HG03159 (cell line): ENCODE measurements around the gene DISP3.

Experiments
- ATAC-seq: cut with Tn5 transposase; IDR thresholded peaks from one replicate; pipeline ENCODE4 v1.9.1; 2021; ENCODE audit warnings: mild to moderate bottlenecking, moderate library complexity; ENCODE audit not compliant: unreplicated experiment

DISP3 gene

DNA sequence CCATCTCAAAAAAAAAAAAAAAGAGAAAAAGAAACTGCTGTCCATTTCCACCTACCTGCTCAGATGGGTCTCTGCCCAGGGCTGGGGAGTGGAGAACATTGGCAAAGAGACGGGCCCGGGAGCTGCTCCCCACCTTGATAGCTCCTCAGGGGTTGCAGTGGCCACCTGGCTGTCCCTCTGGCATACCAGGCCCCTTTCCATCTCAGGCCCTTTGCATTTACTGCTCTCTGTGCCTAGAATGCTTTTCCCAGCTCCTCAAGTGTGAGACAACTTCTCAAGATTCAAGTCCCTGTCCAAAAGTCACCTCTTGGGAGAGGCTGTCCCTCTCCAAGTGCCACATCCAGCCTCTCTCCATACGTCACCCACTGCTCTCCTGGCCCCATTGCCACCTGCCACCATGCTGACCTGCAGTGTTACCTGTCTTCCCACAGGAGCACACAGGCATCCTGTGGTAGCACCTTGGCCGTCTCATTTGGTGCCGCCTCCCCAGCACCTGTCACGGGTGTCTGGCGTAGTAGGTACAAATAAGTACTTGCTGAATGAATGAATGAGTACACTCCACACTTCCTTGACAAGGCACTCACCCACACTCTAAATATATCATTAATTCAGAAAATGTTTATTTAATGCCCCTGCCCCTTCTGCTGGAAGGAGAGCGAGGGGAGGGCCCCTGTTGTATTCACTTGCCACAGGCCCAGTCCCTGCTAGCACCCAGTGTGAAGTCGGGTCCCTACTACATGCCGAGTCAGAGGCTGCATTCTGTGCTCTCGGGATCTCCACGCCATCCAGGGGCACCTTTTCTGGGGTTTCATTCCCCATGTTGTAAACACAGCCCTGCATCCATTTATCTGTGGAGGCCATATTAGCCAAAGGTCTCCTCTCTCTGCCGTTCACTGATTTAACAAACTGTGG lies 48.8 kb downstream of the DISP3 start:
- no peak for ATAC-seq

DNA sequence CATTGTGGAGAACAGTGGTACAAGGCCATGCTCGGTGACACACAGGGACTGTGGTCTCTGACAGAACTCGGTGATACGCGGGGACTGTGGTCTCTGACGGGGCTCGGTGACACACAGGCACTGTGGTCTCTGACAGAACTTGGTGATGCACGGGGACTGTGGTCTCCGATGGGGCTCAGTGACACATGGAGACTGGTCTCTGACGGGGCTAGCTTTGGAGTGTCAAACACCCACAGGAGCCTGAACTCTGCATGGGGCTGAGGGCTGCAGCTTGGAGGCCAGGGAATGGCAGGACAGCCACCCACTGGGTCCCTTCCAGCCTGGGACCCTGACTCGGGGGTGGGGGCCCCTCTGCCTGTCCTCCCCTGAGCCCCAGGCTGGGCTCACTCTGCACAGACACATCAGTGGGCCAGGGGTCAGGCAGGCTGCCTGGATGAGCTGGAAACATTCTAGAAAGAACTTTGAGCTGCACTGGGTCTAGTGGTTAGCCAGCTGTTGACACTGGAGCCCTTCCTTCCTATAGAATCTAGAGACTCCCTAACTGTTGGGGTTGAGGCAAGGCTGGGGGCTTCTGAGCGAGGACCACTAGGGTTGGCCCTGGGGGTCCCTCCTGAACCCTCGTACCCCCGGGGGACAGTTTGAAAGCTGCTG lies 49.8 kb downstream of the DISP3 start:
- ATAC-seq, result no peak

DNA sequence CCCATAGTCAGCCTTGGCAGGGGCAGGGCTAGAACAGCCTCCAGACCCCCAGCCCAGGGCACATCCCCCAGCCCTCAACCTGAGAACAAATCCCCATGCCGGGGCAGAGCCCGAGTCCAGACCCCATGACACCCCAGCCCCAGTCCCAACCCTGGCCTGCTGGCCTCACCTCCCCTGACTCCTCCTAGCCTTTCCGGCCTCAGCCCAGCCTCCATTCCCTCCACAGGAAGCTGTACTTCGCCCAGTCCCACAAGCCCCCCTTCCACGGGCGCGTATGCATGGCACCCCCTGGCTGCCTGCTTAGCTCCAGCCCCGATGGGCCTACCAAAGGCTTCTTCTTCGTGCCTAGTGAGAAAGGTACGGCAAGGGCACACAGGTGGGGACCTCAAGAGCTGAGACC lies 50.4 kb downstream of the DISP3 start:
- ATAC-seq, result no peak

DNA sequence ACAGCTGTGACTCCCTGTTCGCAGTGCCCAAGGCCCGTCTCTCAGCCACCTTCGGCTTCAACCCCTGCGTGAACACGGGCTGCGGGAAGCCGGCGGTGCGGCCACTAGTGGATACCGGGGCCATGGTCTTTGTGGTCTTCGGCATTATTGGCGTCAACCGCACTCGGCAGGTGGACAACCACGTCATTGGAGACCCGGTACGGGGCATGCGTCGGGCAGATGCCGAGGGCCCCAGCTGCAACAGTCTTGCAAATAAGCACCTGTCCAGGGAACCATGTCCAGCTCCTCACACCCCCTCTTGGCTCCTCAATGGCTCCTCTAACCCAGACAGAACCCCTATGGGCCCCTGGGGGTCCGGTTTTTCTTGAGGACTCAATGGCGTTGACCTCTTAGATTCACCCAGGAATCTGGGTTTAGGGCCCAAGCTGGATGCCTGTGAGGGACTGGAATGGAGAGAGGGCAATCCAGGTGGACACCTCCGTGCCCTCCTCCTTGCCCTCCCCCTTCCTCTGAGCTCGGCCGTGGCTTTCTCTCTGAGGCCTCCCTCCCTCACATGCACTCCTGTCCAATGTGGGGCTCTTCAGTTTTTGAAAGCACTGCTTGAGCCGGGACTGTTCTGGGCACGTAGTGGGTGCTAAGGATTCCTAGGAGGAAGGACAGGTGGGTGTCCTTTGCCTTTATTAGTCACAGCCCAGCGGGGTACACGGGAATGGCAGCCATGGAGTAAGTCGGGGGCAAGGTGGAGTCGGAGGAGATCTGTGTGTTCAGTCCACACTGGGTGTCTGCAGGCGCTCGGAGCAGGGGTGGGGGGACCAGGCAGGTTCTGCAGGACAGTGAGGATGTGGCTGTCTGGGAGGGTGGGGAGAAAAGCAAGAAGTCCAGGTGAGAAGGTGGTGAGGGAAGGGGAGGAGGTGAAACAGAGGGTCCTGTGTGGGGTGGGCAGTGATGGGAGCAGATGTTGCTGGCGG lies 51.1 kb downstream of the DISP3 start:
- no peak for ATAC-seq

DNA sequence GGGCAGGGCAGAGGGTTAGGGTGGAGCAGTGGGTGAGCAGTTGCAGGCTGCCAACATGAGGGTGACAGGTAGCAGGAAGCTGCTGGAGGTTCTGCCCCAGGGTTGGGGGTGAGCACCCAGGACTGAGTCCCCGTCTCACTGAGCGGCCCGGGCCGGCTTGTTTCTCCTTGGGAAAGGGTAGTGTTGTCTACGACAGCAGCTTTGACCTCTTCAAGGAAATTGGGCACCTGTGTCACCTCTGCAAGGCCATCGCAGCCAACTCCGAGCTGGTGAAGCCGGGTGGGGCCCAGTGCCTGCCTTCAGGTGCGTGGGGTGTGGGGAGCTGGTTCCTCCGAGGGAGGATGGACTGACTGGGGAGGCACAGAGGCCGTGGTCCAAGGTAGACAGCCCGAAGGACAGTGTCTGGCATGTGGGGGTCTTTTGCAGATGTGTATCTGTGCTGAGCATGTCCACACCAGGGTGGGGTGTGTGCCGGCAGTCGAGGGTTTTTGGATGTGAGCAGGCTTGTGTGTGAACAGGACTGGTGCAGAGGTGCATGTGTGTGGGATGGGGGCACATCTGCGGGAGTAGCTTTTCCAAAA lies 51.9 kb downstream of the DISP3 start:
- ATAC-seq, result no peak

DNA sequence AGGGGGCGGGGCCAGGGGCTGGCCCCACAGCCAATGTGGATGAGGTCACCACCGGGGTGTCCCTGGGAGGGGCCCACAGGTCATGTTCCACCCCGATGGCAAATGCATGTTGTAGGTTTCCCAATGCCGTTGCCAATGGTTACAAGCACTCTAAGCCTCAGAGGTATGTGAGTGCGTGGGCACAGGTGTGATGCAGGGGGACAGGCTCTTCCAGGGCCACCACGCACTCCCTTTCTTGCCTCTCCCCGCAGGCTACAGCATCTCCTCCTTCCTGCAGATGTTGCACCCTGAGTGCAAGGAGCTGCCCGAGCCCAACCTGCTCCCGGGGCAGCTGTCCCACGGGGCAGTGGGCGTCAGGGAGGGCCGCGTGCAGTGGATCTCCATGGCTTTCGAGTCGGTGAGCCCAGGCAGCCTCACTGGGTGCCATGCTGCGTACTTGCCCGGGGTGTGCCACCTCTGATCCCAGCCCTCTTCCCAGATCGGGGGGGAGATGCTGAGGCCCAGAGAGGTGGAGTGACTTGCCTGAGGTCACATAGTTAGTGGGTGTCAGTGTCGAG lies 52.4 kb downstream of the DISP3 start:
- ATAC-seq, result no peak

DNA sequence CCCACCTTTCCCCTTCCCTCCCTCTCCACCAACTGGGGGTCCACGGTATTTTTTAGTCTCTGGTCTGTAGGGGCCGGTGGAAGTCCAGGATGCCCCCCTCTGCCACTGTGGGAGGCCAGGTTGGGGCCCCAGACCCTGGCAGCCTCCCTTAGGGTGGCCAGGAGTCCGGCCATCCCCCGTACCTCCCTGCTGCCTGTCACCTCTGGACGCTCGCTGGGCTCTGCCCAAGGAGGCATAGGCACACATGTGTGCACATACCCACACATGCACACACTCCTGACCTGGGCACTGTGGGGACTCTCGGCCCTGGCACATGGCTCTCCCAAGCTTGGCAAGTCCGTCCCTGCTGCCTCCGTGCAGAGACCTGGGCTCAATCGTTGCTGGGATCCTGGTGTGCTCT lies 53.0 kb downstream of the DISP3 start:
- ATAC-seq, result no peak

DNA sequence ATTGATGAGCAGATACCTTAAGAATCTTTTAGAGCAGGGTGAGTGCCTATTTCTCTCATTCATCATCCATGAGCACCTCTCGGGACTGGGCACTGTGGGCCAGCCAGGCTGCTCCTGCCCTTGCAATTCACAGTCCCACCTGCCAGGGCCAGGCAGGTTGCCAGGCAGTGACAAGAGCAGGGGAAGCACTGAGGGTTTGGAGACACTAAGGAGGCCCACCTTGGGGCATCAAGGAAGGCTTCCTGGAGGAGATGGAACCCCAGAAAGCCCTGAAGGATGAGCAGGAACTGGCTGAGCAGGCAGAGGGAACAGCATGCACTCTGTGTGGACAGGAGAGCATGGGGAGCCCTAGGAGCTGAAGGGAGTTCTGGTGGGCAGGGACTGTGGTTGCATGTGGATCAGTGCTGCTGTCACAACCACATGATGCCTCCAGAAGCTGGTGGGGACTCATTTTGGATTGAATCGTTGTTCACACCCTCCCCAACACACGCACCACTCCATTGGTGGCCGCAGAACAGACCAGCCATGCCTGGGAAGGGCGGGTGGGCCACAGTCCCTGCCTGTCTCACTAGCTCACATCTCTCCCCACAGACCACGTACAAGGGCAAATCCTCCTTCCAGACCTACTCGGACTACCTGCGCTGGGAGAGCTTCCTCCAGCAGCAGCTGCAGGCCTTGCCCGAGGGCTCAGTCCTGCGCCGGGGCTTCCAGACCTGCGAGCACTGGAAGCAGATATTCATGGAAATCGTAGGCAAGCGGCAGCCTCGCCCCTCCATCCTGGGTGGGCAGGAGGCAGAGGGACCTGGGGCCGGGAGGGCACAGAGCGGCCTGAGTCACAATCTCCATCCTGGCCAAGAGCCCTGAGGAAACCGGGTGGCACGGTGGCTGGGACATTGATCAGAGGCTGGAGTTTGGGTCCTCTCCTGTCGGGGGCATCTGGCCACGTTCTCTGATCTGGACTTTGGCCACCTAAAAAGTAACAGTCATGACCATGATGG lies 55.1 kb downstream of the DISP3 start:
- ATAC-seq, result no peak

DNA sequence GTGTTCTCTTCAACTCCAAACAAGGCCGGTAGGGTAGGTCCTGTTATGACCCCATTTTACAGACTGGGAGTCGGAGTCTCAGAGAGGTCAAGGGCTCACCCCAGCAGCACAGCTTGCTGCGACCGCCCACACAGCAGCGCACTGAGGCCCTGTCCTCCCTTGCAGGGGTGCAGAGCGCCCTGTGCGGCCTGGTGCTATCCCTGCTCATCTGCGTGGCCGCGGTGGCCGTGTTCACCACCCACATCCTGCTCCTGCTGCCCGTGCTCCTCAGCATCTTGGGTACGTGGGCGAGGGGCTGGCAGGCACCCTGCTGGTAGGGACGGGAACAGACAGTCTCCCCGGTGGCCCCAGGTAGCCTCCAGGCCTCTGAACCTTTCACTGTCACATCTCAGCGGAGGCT lies 55.9 kb downstream of the DISP3 start:
- ATAC-seq, result no peak

DNA sequence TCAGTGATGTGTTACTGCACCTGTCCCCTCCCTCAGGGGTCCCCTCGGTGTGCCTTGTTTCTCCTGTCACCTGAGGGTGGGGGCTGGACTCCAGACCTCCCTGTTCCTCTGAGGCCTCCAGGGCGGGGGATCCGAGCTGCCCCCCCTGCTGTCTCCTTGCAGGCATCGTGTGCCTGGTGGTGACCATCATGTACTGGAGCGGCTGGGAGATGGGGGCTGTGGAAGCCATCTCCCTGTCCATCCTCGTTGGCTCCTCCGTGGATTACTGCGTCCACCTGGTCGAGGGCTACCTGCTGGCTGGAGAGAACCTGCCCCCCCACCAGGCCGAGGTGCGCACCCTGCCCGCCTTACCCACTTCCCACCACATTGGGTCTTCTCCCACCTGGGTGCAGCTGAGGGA lies 56.4 kb downstream of the DISP3 start:
- no peak for ATAC-seq

DNA sequence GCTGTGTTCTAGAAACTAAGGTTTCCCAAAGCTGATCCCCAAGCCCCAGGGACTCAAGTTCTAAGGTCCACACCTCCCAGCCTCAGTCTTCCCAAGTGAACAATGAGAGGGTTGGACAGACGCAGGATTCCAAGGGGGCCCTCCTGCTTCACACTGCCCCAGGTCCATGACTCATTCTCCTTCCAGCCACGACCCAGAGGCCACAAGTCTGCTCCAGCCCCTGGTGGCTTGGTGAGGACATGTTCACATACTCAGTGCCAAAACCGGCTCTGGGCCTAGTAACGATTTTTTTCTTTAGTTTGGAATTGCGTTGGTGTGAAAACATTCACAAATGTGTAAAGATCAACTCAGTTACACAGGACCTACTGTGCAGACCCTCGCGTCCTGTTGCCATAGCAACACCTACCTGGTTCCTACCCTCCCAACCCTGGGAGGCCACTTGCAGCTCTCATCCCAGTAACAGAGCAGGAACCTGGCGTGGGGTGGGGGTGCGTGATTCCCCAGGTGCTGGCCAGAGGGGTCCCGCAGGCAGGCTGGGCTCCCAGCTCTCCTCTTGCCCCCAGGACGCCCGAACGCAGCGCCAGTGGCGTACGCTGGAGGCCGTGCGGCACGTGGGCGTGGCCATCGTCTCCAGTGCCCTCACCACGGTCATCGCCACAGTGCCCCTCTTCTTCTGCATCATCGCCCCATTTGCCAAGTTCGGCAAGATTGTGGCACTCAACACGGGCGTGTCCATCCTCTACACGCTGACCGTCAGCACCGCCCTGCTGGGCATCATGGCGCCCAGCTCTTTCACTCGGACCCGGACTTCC lies 57.0 kb downstream of the DISP3 start:
- no peak for ATAC-seq

DNA sequence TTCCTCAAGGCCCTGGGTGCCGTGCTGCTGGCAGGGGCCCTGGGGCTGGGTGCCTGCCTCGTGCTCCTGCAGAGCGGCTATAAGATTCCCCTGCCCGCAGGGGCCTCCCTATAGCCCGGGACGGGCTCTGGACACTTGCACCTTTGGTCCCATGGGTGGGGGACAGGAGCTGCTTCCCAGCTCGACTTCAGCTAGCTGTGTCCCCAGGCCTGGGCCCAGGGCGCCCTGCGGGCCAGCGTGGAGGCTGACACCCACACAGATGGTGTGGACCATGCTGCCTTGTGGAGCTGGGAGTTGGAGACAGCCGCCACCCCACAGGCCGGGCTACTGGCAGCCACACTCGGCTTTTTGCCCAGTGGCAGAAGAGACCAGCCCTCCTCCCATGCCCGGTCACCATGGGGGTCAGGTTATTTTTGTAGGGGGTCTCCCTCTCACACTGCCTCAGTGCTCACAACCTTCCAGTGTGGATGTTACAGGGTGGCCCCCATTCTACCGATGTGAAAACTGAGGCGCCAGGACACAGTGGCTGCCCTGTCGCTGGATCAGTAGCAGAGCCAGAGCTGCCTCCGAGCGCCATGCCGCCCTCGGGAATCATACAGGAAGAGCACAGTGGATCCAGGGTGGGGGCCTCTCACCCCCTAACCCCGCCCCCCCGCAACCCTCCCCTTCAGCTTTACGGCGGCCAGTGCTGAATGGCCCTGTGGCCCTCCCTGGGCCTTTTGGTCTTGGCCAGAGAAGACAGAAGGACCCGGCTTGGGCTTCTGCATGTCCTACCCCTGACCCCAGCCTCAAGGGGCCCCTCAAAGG lies 57.8 kb downstream of the DISP3 start:
- ATAC-seq, result no peak

DNA sequence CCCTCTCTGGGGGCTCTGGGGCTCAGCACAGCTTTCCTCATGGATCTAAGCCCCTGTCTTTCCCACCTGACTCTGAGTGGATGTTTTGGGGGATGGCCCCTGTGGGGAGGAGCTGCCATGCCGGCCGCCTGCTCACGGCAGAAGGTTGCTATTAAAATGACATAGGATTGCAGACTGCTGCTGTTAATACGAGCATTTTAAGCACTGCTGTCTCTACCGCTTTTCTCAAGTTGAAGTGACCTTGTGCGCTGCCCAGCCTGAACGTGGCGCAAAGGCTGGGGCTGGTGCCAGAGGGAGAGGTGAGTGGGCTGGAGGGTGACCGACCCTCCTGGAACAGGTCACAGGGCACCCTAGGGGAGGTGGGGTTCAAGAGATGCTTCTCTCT lies 58.4 kb downstream of the DISP3 start:
- no peak for ATAC-seq

DNA sequence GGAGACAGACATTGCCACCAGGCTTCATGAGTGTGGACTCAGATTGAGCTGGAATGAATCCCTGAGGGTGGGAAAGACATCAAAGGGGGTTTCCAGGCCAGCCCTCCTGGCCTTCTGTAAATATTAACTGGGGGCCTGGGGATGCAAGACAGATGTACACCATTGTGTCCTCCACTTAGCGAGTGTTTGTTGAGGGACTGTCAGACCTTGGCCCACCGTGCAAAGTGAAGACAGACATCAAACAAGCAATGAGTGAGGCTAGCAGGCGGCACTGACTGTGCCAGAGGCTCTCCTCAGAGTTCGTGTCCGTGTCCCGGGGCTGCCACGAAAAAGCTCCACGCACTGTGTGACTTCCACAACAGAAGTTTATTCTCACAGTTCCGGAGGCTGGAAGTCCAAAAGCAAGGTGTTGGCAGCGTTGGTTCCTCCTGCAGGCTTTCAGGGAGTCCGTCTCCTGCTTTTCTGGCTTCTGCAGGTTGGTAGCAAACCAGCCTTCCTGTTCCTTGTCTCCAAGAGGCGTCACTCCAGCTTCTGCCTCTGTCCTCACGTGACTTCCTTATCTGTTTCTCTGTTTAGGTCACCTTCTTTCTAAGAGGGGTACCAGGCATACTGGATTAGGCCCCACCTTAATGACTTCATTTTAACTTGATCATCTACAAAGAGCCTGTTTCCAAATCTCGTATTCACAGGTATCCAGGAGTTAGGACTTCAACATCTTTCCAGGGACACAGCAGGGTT lies 59.1 kb downstream of the DISP3 start:
- ATAC-seq, result no peak

DNA sequence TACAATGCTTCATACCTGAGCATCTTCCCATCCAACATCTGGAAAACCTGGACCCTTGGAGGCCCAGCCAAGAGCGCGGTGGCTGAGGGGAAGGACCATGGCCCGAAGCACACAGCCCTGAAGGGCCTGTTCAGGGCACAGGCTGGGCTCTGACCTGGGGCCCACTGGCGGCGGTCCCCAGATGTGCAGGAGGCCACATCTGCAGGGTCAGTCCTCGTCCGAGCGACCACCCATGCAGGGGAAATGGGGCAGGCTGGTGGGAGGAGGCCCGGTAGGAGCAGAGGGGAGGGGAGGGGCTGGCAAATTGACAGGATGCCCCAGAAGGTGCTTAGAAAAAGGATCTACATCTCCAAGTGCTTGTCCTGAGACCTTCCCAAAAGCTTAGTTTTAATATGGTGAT lies 59.9 kb downstream of the DISP3 start:
- ATAC-seq, result no peak

DNA sequence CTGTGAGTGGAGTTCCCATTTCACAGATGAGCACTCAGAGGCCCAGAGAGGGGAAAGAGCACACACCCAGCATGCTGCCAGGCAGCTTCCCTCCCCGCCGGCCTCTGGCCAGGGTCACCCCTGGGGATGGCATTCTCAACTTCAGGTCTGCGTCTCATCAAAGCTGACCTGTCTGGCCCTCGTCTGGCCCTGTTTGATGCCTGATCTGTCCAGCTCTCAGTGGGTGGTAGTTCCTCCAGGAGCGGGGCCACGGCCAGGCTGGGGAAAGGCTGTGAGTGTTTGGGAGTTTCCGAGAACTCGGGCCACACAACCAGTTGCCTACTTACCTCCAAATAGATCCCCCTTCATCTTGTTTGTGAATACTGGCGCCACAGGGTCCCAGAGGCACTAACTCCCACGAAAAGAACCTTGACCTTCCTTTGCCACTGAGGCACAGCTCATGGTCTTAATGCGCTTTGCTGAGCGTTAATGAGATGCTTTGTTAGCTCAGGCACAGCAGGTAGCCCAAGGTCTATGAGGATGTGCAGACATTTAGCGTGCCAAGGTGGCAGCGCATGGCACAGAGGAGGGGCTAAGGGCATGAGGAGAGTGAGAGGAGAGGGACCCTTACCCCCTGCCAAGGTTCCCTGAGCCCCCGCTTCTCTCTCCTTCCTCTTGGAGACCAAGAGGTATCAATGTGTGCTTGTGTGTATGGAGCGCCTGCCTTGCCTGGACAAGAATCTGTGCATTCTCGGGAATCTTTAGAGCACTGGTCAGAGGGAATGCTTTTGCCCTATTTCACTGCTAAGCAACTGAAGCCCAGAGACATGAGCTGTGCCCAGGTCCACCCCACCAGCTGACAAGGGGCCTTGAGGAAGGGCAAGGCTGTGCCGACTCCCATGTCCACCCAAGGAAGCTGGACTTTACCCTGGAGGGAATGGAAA lies 61.2 kb downstream of the DISP3 start:
- ATAC-seq, result no peak
